ENCODE results near the gene PLVAP. TPM values are rescaled to one million over a fixed set of nuclear protein-coding genes. Genes with fewer than 3 reads are reported as not detected.

PLVAP gene
- total RNA-seq, 1 experiment from 2014 or later = not detected

GRCh38 chr19:17332677-17333581 is 44.2 kb downstream of the PLVAP start:
- no TSS peak for BruUV-seq (replicated peaks)
- no peak overlapping the region for H3K27ac Mint-ChIP-seq (ENCODE audit: unreplicated experiment)

GRCh38 chr19:17332360-17332676 is 44.8 kb downstream of the PLVAP start:
- Mint-ChIP-seq H3K27me3 (ENCODE audit: insufficient read depth, unreplicated experiment) (no peaks in the 10 kb centered on the region), H3K9me3 (ENCODE audit: unreplicated experiment) (no peaks in the 10 kb centered on the region), H3K27ac (ENCODE audit: unreplicated experiment) (no peak overlapping the region), H3K36me3 (ENCODE audit: insufficient read depth, unreplicated experiment) (peaks cover 34% of the 10 kb centered on the region), H3K4me1 (ENCODE audit: low read depth, unreplicated experiment) (no peaks in the 10 kb centered on the region), H3K4me3 (ENCODE audit: unreplicated experiment) (no peak overlapping the region)
- no peaks in the 10 kb centered on the region for H3K9me3 ChIP-seq
- BruUV-seq (replicated peaks) = no TSS peak
- H3K4me1 ChIP-seq = peaks cover 18% of the 10 kb centered on the region
- no peak for DNase-seq
- TF ChIP-seq, protein P1, sequence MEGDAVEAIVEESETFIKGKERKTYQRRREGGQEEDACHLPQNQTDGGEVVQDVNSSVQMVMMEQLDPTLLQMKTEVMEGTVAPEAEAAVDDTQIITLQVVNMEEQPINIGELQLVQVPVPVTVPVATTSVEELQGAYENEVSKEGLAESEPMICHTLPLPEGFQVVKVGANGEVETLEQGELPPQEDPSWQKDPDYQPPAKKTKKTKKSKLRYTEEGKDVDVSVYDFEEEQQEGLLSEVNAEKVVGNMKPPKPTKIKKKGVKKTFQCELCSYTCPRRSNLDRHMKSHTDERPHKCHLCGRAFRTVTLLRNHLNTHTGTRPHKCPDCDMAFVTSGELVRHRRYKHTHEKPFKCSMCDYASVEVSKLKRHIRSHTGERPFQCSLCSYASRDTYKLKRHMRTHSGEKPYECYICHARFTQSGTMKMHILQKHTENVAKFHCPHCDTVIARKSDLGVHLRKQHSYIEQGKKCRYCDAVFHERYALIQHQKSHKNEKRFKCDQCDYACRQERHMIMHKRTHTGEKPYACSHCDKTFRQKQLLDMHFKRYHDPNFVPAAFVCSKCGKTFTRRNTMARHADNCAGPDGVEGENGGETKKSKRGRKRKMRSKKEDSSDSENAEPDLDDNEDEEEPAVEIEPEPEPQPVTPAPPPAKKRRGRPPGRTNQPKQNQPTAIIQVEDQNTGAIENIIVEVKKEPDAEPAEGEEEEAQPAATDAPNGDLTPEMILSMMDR (IDR thresholded peaks at IDR 0.05; ENCODE audit: insufficient read depth in 1 of 2, low read depth in 1 of 2, low read length in 1 of 2, severe bottlenecking in 1 of 2, unreplicated experiment in 1 of 2) = no peak
- H3K4me3 ChIP-seq (ENCODE audit: low read depth, low read length) = no peak overlapping the region
- H3K27me3 ChIP-seq (replicated peaks; ENCODE audit: control insufficient read depth, insufficient read depth, low read length) = no peaks in the 10 kb centered on the region
- CTCF ChIA-PET = interaction anchor here (0.6 to 1.2 kb wide), 2 partner anchors 40 to 1871 kb away, joined by 4 read pairs; no protein-coding TSS in a partner anchor
- intact Hi-C loops (cut with micrococcal nuclease; ENCODE audit: unreplicated experiment) = no loop called here
- peaks cover 1% of the 10 kb centered on the region; the same call in 1 of the 2 replicates for H3K36me3 ChIP-seq (ENCODE audit: control insufficient read depth, insufficient read depth, low read length)
- POLR2A ChIA-PET = interaction anchor here (1.3 kb wide), 1 partner anchor 23 kb away, joined by 6 read pairs; the partner anchor contains the start of gene DDA1

More at GRCh38 chr19:17332677-17333581, 44.2 kb downstream of the PLVAP start:
- H3K9me3 Mint-ChIP-seq (ENCODE audit: unreplicated experiment) = no peaks in the 10 kb centered on the region
- TF ChIP-seq, protein P1 (IDR thresholded peaks at IDR 0.05; ENCODE audit: insufficient read depth in 1 of 2, low read depth in 1 of 2, low read length in 1 of 2, severe bottlenecking in 1 of 2, unreplicated experiment in 1 of 2) = no peak
- no peaks in the 10 kb centered on the region for H3K27me3 Mint-ChIP-seq (ENCODE audit: insufficient read depth, unreplicated experiment)
- intact Hi-C loops (cut with micrococcal nuclease; ENCODE audit: unreplicated experiment) = no loop called here
- ChIA-PET CTCF (interaction anchor here (0.6 to 1.2 kb wide), 2 partner anchors 41 to 1871 kb away, joined by 4 read pairs; no protein-coding TSS in a partner anchor), POLR2A (interaction anchor here (0.5 to 1.3 kb wide), 3 partner anchors 24 to 742 kb away, joined by 4 to 6 read pairs (median 4); partner anchors contain the start of gene DDA1)
- no peaks in the 10 kb centered on the region for H3K27me3 ChIP-seq (replicated peaks; ENCODE audit: control insufficient read depth, insufficient read depth, low read length)
- no peak overlapping the region for H3K4me3 ChIP-seq (ENCODE audit: low read depth, low read length)
- peaks cover 13% of the 10 kb centered on the region; the same call in 1 of the 2 replicates for H3K4me1 ChIP-seq
- peaks cover 1% of the 10 kb centered on the region; the same call in 1 of the 2 replicates for H3K36me3 ChIP-seq (ENCODE audit: control insufficient read depth, insufficient read depth, low read length)
- peak overlapping the region; percentile 15 for H3K4me3 Mint-ChIP-seq (ENCODE audit: unreplicated experiment)
- no peaks in the 10 kb centered on the region for H3K4me1 Mint-ChIP-seq (ENCODE audit: low read depth, unreplicated experiment)
- H3K9me3 ChIP-seq = no peaks in the 10 kb centered on the region
- H3K36me3 Mint-ChIP-seq (ENCODE audit: insufficient read depth, unreplicated experiment) = peaks cover 36% of the 10 kb centered on the region
- DNase-seq = peak; percentile 72 to 88

- no TSS peak for BruUV-seq (replicated peaks)
Measured at GRCh38 chr19:17331045-17331558, 46.0 kb downstream of the PLVAP start.

More at GRCh38 chr19:17331045-17331558, 46.0 kb downstream of the PLVAP start:
- no peaks in the 10 kb centered on the region for H3K27me3 ChIP-seq (replicated peaks; ENCODE audit: control insufficient read depth, insufficient read depth, low read length)
- Mint-ChIP-seq H3K27ac (ENCODE audit: unreplicated experiment) (no peak overlapping the region), H3K4me1 (ENCODE audit: low read depth, unreplicated experiment) (no peaks in the 10 kb centered on the region), H3K4me3 (ENCODE audit: unreplicated experiment) (peak overlapping the region; percentile 30), H3K36me3 (ENCODE audit: insufficient read depth, unreplicated experiment) (peaks cover 28% of the 10 kb centered on the region), H3K27me3 (ENCODE audit: insufficient read depth, unreplicated experiment) (no peaks in the 10 kb centered on the region), H3K9me3 (ENCODE audit: unreplicated experiment) (no peaks in the 10 kb centered on the region)
- peaks cover 24% of the 10 kb centered on the region for H3K4me1 ChIP-seq
- intact Hi-C loops (cut with micrococcal nuclease; ENCODE audit: unreplicated experiment) = no loop called here
- no peaks in the 10 kb centered on the region for H3K9me3 ChIP-seq
- no peak for DNase-seq
- ChIA-PET CTCF (no interaction called here), POLR2A (no interaction called here)
- peaks cover 1% of the 10 kb centered on the region; the same call in 1 of the 2 replicates for H3K36me3 ChIP-seq (ENCODE audit: control insufficient read depth, insufficient read depth, low read length)
- H3K4me3 ChIP-seq (ENCODE audit: low read depth, low read length) = no peak overlapping the region
- TF ChIP-seq, protein P1 (IDR thresholded peaks at IDR 0.05; ENCODE audit: insufficient read depth in 1 of 2, low read depth in 1 of 2, low read length in 1 of 2, severe bottlenecking in 1 of 2, unreplicated experiment in 1 of 2) = no peak

All from Caco-2 (cell line).